Stomach smooth muscle (tissue), 2 donors: ENCODE measurements around the gene POPDC3.

Source experiments
- H3K27ac ChIP-seq: one replicate; pipeline ENCODE4 v1.7.0; 2013; ENCODE audit warnings: mild to moderate bottlenecking, low read length, inconsistent platforms
- H3K27me3 ChIP-seq, 2 donors: one replicate each; pipeline ENCODE4 v1.7.0; 2013; ENCODE audit warnings: low read length in 2 of 2; ENCODE audit not compliant: insufficient read depth in 2 of 2, control insufficient read depth in 1 of 2
- H3K36me3 ChIP-seq, 2 donors: one replicate each; pipeline ENCODE4 v1.7.0; 2013; ENCODE audit warnings: low read length in 2 of 2; ENCODE audit not compliant: control insufficient read depth in 2 of 2, insufficient read depth in 2 of 2
- H3K4me1 ChIP-seq: one replicate; pipeline ENCODE4 v1.7.0; 2013; ENCODE audit warnings: low read length; ENCODE audit not compliant: control insufficient read depth, insufficient read depth
- H3K4me3 ChIP-seq, 2 donors: one replicate each; pipeline ENCODE4 v1.7.0; 2013; ENCODE audit warnings: low read length in 2 of 2
- H3K9ac ChIP-seq, 2 donors: one replicate each; pipeline ENCODE4 v1.7.0; 2013; ENCODE audit warnings: low read length in 2 of 2, mild to moderate bottlenecking in 1 of 2
- H3K9me3 ChIP-seq, 2 donors: one replicate each; pipeline ENCODE4 v1.7.0; 2013; ENCODE audit warnings: low read length in 2 of 2; ENCODE audit not compliant: control insufficient read depth in 2 of 2
- donor health status: healthy.
- donor health status: Pancreatic carcinoma.

The POPDC3 gene

DNA sequence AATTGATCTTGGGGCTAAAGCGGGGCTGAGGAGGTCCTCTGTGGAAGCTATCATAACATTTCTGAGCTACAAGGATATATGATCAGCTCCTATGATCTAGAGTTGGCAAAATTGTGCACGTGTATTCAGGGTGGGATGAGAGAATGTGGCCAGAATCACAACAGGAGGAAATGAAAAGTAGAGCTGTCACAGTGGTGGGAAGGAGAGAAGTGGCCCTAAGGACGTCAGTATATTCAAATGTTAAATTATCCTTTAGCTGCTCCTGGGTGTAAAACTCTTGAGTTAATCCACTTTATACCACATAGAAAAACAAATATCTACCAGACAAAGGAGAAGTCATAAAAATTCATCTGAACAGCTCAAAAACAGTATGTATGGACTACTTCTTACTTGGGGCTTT is 14.8 kb upstream of the POPDC3 start:
- Histone ChIP-seq H3K36me3 (no peaks in the 10 kb centered on the region), H3K9ac (no peak overlapping the region)

DNA sequence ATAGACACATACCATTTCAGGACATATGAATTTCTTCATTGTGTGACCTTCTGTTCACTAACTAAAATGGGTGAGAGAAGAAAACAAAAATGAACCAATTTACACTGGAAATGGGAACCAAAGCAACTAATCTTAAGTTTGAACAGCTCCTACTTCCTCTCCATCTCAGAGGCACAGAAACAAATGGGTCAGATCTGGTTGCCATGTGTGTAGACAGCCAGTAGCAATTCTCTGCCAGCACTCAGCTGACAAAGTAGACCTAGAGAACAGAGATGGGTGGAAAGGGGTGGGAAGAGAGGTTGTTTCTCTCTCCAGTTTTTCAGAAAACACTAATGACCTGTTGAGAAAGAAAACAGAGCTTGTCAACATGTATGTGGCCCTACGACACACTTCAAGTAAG is 14.3 kb upstream of the POPDC3 start:
- Histone ChIP-seq H3K9ac (no peak overlapping the region), H3K27ac (no peak overlapping the region), H3K9me3 (no peaks in the 10 kb centered on the region), H3K36me3 (no peaks in the 10 kb centered on the region), H3K4me1 (no peaks in the 10 kb centered on the region), H3K27me3 (no peaks in the 10 kb centered on the region), H3K4me3 (no peak overlapping the region)

More for the DNA sequence above, 14.8 kb upstream of the POPDC3 start:
- Histone ChIP-seq H3K4me1 (no peaks in the 10 kb centered on the region), H3K4me3 (no peak overlapping the region), H3K9me3 (no peaks in the 10 kb centered on the region), H3K27ac (no peak overlapping the region), H3K27me3 (no peaks in the 10 kb centered on the region)

DNA sequence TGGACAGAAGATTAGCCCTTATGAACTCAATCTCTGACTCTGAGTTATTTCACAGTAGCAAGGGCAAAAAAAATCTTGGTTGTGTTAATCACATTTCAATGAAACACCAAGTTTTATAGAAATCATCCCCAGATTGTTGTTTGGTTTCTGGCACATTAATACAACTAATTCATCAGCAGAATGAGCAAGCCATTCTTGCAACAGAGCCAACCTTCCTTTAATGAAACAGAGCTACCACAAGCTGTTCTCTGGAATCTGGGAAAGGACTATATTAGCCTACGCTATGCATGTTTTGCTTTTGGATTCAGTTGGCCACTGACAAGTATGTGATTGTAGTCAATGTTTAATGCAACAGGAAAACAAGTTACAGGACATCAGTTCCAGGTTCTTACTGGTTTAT is 13.8 kb upstream of the POPDC3 start:
- H3K4me1 ChIP-seq = no peaks in the 10 kb centered on the region
- no peaks in the 10 kb centered on the region for H3K27me3 ChIP-seq
- H3K9me3 ChIP-seq = no peaks in the 10 kb centered on the region
- no peak overlapping the region for H3K27ac ChIP-seq
- H3K36me3 ChIP-seq = no peaks in the 10 kb centered on the region
- no peak overlapping the region for H3K9ac ChIP-seq
- no peak overlapping the region for H3K4me3 ChIP-seq

DNA sequence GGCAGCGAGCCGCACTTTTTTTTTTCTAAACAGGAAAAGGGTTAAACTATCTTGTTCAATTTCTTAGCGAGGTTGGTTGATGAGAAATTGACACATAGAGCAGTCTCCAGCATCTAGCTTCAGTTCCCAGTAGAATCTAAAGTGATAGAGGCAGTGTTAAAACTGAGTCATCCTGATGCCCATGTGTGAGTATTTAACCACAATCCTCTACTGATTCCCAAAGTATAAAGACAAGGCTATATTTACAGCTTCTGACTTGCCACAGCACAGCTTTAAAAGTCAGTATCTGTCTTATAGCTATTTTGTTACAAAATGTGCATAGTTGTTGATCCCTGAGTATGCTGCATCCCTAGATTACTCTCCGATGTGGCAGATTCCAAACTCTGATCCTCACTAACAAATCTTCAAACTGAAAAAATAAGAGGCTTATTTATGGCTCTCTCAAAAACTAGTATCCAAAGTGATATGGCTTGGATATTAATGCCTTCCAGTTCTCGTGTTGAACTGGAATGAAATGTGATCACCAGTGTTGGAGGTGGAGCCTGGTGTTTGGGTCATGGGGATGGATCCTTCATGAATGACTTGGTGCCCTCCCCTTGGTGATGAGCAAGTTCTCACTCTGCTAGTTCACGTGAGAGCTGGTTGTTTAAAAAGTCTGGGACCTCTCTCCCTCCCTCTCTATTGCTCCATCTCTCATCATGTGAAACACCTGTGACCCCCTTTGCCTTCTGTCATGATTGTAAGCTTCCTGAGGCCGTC is 13.1 kb upstream of the POPDC3 start:
- H3K4me1 ChIP-seq = no peaks in the 10 kb centered on the region
- no peak overlapping the region for H3K27ac ChIP-seq
- no peaks in the 10 kb centered on the region for H3K27me3 ChIP-seq
- H3K9ac ChIP-seq = no peak overlapping the region
- H3K9me3 ChIP-seq = no peaks in the 10 kb centered on the region
- H3K36me3 ChIP-seq = no peaks in the 10 kb centered on the region
- H3K4me3 ChIP-seq = no peak overlapping the region

DNA sequence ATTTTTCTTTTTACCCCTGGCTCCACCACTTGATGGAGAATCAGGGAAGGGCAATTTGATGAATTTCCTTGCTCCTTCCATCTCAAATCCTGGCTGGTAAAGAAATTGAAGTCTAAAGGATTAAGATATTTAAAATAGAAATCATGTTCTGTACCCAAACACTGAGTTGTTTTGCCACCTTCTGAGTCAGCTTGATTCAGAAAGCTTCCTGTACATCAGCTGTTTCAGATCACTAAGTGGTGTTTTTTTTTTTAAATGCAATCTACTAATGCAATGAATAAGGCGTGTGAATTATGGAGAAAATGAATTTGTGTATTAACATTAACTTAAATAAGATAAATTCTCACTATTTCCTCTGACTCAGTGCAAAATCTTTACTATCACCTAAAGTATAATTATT is 11.5 kb upstream of the POPDC3 start:
- Histone ChIP-seq H3K27ac (no peak overlapping the region), H3K36me3 (no peaks in the 10 kb centered on the region), H3K4me1 (no peaks in the 10 kb centered on the region)

DNA sequence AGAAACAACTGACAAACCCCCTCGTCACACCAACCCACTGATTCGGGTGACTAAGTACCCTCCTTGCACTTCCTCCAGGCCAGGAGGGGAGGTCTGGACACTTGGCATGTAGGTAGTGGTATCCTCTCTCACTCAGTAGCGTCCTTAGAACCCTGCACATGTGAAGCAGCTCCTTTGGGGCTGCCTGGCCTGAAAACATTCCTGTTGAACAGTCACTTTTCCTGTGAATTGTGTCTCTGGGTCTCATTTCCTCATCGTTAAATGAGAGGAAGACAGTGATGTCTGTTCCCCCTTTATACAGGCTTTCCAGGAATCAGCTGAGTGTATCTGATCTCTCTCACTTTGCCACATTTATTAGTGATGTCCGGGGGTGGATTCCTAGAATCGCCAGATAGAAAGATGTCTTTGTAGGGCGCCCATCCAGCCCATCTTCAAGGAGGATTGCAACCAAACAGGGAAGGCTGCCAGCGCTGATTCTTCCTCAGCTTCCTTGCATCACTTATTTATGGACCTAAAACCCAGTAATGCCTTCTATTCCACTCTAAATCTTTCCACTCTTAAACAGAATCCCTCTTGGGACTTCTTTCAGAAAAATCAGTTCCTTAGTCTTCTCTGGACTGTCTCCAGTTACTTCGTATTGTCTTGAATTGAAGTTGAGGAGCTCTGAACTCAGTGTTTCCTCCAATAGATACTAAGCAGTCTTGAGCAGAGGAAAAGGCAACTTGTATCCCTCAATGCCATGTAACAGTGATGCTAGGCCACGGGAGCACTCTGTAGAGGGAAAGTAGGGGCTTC is 9.4 kb upstream of the POPDC3 start:
- Histone ChIP-seq H3K9me3 (no peaks in the 10 kb centered on the region), H3K4me3 (no peak overlapping the region), H3K27me3 (no peaks in the 10 kb centered on the region), H3K9ac (no peak overlapping the region), H3K36me3 (no peaks in the 10 kb centered on the region), H3K27ac (no peak overlapping the region), H3K4me1 (no peaks in the 10 kb centered on the region)

More for the DNA sequence above, 11.5 kb upstream of the POPDC3 start:
- Histone ChIP-seq H3K9ac (no peak overlapping the region), H3K9me3 (no peaks in the 10 kb centered on the region), H3K27me3 (no peaks in the 10 kb centered on the region), H3K4me3 (no peak overlapping the region)

DNA sequence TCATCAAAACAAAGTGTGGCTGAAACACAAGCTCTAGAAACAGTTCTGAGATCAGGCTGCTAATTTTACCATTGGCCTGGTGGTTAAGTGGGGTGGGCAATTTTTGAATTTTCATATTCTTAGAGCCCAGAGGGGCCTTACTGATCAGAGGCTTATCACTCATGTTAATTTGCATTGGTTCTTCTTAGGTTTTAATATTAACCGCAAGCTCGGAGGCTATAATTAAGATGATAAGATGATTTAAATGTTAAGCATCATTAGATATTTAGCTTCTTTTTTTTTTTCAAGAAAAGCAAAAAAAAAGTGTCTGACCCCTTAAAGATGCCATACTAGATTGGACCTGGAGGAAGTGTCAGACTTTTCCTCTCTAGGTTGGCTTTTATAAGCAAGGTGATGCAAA is 8.4 kb upstream of the POPDC3 start:
- no peaks in the 10 kb centered on the region for H3K27me3 ChIP-seq
- no peak overlapping the region for H3K4me3 ChIP-seq
- no peak overlapping the region for H3K9ac ChIP-seq
- no peaks in the 10 kb centered on the region for H3K36me3 ChIP-seq
- no peaks in the 10 kb centered on the region for H3K9me3 ChIP-seq
- H3K4me1 ChIP-seq = no peaks in the 10 kb centered on the region
- no peak overlapping the region for H3K27ac ChIP-seq

DNA sequence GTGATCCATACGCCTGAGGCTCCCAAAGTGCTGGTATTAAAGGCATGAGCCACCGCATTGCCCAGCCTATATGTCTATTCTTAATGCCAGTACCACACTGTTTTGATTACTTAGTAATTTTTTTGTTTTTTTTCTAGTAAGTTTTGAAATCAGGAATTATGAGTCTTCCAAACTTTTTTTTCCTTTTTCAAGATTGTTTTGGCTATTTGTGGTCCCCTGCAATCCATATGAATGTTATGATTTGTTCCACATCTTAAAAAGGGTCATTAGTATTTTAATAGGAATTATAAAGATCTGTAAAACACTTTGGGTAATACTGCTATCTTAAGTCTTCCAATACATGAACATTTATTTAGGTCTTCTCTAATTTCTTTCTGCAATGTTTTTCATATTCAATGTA is 6.8 kb upstream of the POPDC3 start:
- Histone ChIP-seq H3K27me3 (peaks cover 4 to 5% of the 10 kb centered on the region in 2 donors), H3K9me3 (no peaks in the 10 kb centered on the region), H3K4me3 (no peak overlapping the region), H3K27ac (no peak overlapping the region), H3K36me3 (no peaks in the 10 kb centered on the region), H3K9ac (no peak overlapping the region), H3K4me1 (no peaks in the 10 kb centered on the region)

DNA sequence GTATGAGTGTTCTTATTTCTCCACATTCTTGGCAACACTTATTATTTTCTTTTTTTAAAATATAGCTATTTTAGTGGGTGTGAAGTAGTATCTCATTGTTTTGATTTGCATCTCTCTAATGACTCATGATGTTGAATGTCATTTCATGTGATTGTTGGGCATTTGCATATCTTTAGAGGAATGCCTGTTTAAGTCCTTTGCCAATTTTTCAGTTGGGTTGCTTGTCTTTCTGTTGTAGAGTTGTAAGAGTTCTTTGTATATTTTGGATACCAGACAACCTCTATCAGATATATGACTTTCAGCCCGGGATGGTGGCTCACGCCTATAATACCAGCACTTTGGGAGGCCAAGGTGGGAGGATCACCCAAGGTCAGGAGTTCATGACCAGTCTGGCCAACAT is 5.1 kb upstream of the POPDC3 start:
- H3K36me3 ChIP-seq = no peaks in the 10 kb centered on the region
- no peaks in the 10 kb centered on the region for H3K9me3 ChIP-seq
- no peak overlapping the region for H3K4me3 ChIP-seq
- peaks cover 2% of the 10 kb centered on the region for H3K4me1 ChIP-seq
- H3K9ac ChIP-seq = no peak overlapping the region
- H3K27ac ChIP-seq = no peak overlapping the region
- peaks cover 7 to 17% of the 10 kb centered on the region in 2 donors for H3K27me3 ChIP-seq

DNA sequence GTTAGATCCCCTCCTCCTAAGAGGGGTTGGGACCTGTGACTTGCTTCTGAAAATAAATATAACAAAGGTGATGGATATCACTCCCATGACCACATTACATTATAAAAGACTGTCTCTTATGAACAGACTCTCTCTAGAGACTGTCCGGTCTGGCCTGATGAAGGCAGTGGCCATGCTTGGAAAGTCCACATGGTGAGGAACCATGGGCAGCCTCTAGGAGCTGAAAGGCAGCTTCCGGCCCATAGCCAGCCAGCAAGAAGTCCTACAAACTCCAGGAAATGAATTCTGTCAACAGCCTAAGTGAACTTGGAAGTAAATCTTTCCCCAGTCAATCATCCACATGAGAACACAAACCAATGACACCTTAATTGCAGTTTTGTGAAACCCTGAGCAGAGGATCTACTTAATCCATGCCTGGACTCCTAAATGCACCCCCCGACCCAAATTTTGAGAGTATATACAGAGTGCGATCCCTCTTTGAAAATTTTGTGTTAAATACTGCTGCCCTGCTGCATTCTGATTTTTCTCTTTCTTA is 2.2 kb upstream of the POPDC3 start:
- Histone ChIP-seq H3K4me3 (no peak overlapping the region), H3K4me1 (peaks cover 6% of the 10 kb centered on the region), H3K36me3 (no peaks in the 10 kb centered on the region), H3K9me3 (no peaks in the 10 kb centered on the region), H3K9ac (no peak overlapping the region), H3K27me3 (peaks cover 17 to 28% of the 10 kb centered on the region in 2 donors), H3K27ac (no peak overlapping the region)

DNA sequence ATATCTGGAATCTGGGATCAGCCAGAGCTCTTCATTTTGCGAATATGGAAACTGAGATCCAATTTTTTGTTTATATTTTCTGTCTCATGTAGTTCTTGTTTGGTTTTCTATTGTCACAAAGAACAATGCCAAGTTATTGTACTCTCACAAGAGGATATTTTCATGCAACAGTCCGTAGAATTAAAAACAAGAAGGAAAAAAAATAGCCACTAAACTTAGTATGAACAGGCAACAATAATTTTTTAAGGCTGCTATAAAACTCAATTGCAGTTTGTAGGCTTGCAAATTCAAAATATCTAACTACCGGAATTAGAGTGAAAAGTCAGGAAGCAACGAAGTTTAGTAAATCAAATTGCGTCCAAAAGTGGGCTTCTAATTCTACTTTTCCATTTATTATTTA is 1.2 kb downstream of the POPDC3 start:
- Histone ChIP-seq H3K27me3 (peaks cover 17 to 28% of the 10 kb centered on the region in 2 donors), H3K27ac (no peak overlapping the region), H3K9me3 (no peaks in the 10 kb centered on the region)

More for the DNA sequence above, 1.2 kb downstream of the POPDC3 start:
- peaks cover 6% of the 10 kb centered on the region for H3K4me1 ChIP-seq
- H3K36me3 ChIP-seq = no peaks in the 10 kb centered on the region
- no peak overlapping the region for H3K4me3 ChIP-seq
- no peak overlapping the region for H3K9ac ChIP-seq
